Measurements from ENCODE around the gene CD6. TPM values are rescaled to one million over a fixed set of nuclear protein-coding genes. Genes with fewer than 3 reads are reported as not detected.

The CD6 gene
- total and polyA plus RNA-seq, 2 of the 8 experiments (the other 6 are each of a cell fraction or from before 2014, with no cell fraction given) = 0.03 TPM; not detected in 1

- H3K56ac ChIP-seq (replicated peaks; ENCODE audit: insufficient read length, low read depth, low read length) = no peak overlapping the region
- no peak overlapping the region for H2BK15ac ChIP-seq (ENCODE audit: low read length)
- H4K20me1 ChIP-seq (replicated peaks in 1 of 2; ENCODE audit: control insufficient read depth in 1 of 2, insufficient read depth in 2 of 2, low read length in 2 of 2) = no peaks in the 10 kb centered on the region
- H3K79me1 ChIP-seq (ENCODE audit: low read depth, low read length) = no peaks in the 10 kb centered on the region
- ChIA-PET POLR2A (ENCODE audit: partially characterized antibody) (interaction anchor here (1.0 kb wide), 1 partner anchor 20 kb away, joined by 3 read pairs; no protein-coding TSS in a partner anchor), CTCF (ENCODE audit: partially characterized antibody) (interaction anchor here (1.0 to 2.4 kb wide), 3 partner anchors 16 to 156 kb away, joined by 3 to 10 read pairs (median 4); partner anchors contain the start of gene CD6)
- no peak overlapping the region for H3K4ac ChIP-seq (replicated peaks; ENCODE audit: insufficient read length, low read depth, low read length)
- no peak overlapping the region for H2BK120ac ChIP-seq (replicated peaks; ENCODE audit: low read depth, low read length)
- 85% methylated on average over 17 of the region's 17 CpGs; no CpG with 5 or more reads in 1 of the 2 experiments for WGBS, 2 experiments (ENCODE audit: extremely low coverage in 1 of 2, insufficient coverage in 1 of 2, insufficient read length in 1 of 2, insufficient replicate concordance in 2 of 2, low coverage in 1 of 2, low lambda C conversion rate in 2 of 2, missing lambda C conversion rate in 1 of 2)
- no peaks in the 10 kb centered on the region for H3K4me1 ChIP-seq (replicated peaks in 1 of 4; ENCODE audit: control insufficient read depth in 3 of 4, insufficient read depth in 4 of 4, low read length in 3 of 4)
- H3K27me3 ChIP-seq (replicated peaks in 1 of 4; ENCODE audit: control insufficient read depth in 3 of 4, extremely low read depth in 1 of 4, insufficient read depth in 3 of 4, low read length in 3 of 4) = no peaks in the 10 kb centered on the region; a peak in 1 of 7 replicates
- H3K4me3 ChIP-seq (ENCODE audit: extremely low read depth in 1 of 4, insufficient read depth in 2 of 4, low read depth in 3 of 4, low read length in 4 of 4) = no peak overlapping the region
- no peaks in the 10 kb centered on the region for H3K9me3 ChIP-seq (ENCODE audit: insufficient read depth in 2 of 2, low read depth in 1 of 2, low read length in 1 of 2)
- no peak overlapping the region for H3K14ac ChIP-seq (ENCODE audit: insufficient read length)
- no peak overlapping the region for H3K23ac ChIP-seq (ENCODE audit: insufficient read length)
- no peak overlapping the region for H2BK5ac ChIP-seq (ENCODE audit: low read depth, low read length)
- H3K9ac ChIP-seq (replicated peaks in 1 of 4; ENCODE audit: extremely low read depth in 1 of 4, low read depth in 3 of 4, low read length in 3 of 4) = no peak overlapping the region
- H4K91ac ChIP-seq (replicated peaks; ENCODE audit: insufficient read length, low read length) = no peak overlapping the region
- no peak for DNase-seq (ENCODE audit: low read depth in 1 of 2, low spot score in 2 of 2)
- H2AK5ac ChIP-seq (ENCODE audit: low read depth, low read length) = no peak overlapping the region
- no peak overlapping the region for H3K18ac ChIP-seq (ENCODE audit: extremely low read depth, low read length)
- H3K4me2 ChIP-seq (ENCODE audit: insufficient read depth in 1 of 2, low read depth in 2 of 2, low read length in 2 of 2) = no peak overlapping the region
- no peak overlapping the region for H2AFZ ChIP-seq (ENCODE audit: low read length)
- H3K36me3 ChIP-seq (ENCODE audit: control insufficient read depth in 2 of 4, insufficient read depth in 4 of 4, low read length in 3 of 4) = no peaks in the 10 kb centered on the region
- peaks cover 2% of the 10 kb centered on the region; the same call in 1 of the 2 replicates for H3K23me2 ChIP-seq (ENCODE audit: low read depth, low read length)
- no peak for FAIRE-seq
- no peak overlapping the region for H2BK12ac ChIP-seq (ENCODE audit: low read depth, low read length)
- H4K8ac ChIP-seq (ENCODE audit: extremely low read depth, insufficient read depth, low read length) = no peak overlapping the region
- H4K5ac ChIP-seq (ENCODE audit: insufficient read length, low read depth, low read length) = no peak overlapping the region
- no peaks in the 10 kb centered on the region for H3K79me2 ChIP-seq (ENCODE audit: control insufficient read depth in 1 of 2, insufficient read depth in 2 of 2, low read length in 2 of 2)
- H2BK20ac ChIP-seq (ENCODE audit: low read length) = no peak overlapping the region
- H3K27ac ChIP-seq (ENCODE audit: low read depth, low read length) = no peak overlapping the region
- TF ChIP-seq CTCF (IDR thresholded peaks at IDR 0.05; ENCODE audit: control extremely low read depth in 1 of 3, insufficient read depth in 1 of 3, low read depth in 1 of 3, low read length in 3 of 3) (no peak), POU5F1 (IDR thresholded peaks at IDR 0.05; ENCODE audit: low read depth, low read length) (no peak), KDM5A (IDR thresholded peaks at IDR 0.05; ENCODE audit: low read length) (no peak), SP2 (IDR thresholded peaks at IDR 0.05; ENCODE audit: low read length) (no peak), SIX5 (IDR thresholded peaks at IDR 0.05; ENCODE audit: low read depth, low read length) (no peak), POLR2AphosphoS5 (IDR thresholded peaks at IDR 0.05; ENCODE audit: low read depth, low read length) (no peak), POLR2A (IDR thresholded peaks at IDR 0.05; ENCODE audit: control extremely low read depth in 1 of 2, low read depth in 2 of 2, low read length in 2 of 2) (no peak), BCL11A (IDR thresholded peaks at IDR 0.05; ENCODE audit: low read depth in 2 of 2, low read length in 2 of 2) (no peak), NANOG (IDR thresholded peaks at IDR 0.05; ENCODE audit: insufficient read depth, low read depth, low read length, poor library complexity, severe bottlenecking) (no peak), EP300 (IDR thresholded peaks at IDR 0.05; ENCODE audit: borderline replicate concordance in 1 of 2, low read depth in 2 of 2, low read length in 2 of 2) (no peak)
Observed at GRCh38 chr11:60985991-60986915, 14.8 kb downstream of the CD6 start.

All from H1 (cell line).